WI38 (cell line): ENCODE data around the gene SLC26A6.

Source experiments
- H3K4me3 ChIP-seq: 2 replicates; pipeline ENCODE4 v1.5.1; 2011; ENCODE audit warnings: low read depth, mild to moderate bottlenecking, control low read depth, low read length
- TF ChIP-seq, protein P1 (sequence below): IDR thresholded peaks from 2 replicates; pipeline ENCODE4 v1.5.1; 2012; ENCODE audit warnings: low read depth, mild to moderate bottlenecking, control low read depth, low read length

Gene SLC26A6

DNA sequence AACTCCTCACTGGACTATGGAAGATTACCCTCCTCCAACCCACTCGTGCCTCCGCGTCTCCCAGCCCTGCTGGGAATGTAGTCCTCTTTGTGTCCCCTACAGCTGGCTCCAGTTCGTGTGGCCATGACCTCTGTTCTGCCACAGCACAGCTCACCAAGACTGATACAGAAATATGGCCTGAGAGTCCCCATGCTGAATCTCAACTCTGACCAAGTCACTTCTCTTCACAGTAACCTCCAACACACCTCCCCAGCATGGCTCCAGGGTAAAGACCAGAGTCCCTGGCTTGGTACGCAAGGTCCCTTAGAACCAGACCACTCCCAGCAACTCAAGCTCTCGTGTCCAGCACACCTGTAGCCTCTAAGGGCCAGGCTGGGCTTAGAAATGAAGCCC lies 37.9 kb downstream of the SLC26A6 start:
- H3K4me3 ChIP-seq = no peak overlapping the region
- TF ChIP-seq, protein P1, sequence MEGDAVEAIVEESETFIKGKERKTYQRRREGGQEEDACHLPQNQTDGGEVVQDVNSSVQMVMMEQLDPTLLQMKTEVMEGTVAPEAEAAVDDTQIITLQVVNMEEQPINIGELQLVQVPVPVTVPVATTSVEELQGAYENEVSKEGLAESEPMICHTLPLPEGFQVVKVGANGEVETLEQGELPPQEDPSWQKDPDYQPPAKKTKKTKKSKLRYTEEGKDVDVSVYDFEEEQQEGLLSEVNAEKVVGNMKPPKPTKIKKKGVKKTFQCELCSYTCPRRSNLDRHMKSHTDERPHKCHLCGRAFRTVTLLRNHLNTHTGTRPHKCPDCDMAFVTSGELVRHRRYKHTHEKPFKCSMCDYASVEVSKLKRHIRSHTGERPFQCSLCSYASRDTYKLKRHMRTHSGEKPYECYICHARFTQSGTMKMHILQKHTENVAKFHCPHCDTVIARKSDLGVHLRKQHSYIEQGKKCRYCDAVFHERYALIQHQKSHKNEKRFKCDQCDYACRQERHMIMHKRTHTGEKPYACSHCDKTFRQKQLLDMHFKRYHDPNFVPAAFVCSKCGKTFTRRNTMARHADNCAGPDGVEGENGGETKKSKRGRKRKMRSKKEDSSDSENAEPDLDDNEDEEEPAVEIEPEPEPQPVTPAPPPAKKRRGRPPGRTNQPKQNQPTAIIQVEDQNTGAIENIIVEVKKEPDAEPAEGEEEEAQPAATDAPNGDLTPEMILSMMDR = no peak

DNA sequence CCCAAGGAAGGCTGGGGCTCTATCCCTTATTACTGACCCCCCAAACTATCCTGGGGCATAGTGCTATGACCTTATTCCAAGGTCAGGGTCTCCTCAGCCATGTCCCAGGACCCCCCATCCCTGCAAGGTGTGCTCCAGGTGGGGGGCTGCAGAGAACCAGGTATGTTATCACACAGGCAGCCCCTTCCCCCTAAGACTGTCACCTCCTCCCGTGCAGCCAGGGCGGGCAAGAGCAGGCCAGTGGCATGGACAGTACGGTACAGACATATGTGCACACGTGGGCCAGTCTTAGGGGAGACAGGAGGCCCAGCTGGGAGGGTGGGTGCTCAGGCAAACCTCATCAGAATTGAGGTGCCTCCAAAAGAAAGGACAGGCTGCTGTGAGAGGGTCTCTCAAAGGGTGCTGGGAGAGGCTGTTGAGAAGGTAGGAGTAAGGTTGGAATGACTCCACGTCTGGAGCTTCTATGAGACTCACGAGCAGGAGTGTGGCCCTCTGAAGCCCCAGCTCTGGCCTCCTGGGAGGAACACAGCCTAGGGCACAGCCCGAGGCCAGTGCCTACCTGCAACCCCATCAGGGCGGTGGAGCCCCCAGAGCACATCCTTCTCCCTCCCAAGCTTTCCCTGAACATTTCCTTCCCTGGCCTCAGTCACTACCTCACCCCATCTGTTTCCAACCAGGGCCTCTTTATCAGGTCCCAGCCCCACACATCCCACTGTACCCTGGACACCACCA lies 38.4 kb downstream of the SLC26A6 start:
- TF ChIP-seq, protein P1 = no peak

DNA sequence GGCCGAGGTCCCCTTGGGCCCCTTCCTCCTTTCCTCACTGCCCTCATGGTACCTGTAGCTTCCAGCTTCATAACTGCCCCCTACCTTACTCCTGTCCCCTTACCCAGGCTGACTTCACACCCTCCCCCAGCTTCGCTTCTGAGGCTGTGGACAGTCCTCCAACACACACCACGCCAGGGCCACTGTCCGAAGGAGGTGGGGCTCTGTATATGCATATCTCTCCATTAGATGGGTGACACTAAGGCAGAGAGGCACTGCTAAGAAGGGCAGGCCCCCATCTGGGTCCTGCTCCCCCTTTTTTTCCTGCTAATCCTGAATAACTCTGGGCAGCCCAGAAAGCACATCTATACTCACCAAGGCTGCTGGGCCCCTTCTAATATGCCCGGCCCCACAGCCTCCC lies 39.1 kb downstream of the SLC26A6 start:
- no peak overlapping the region for H3K4me3 ChIP-seq
- TF ChIP-seq, protein P1 = no peak

More for the DNA sequence above, 38.4 kb downstream of the SLC26A6 start:
- H3K4me3 ChIP-seq = no peak overlapping the region

DNA sequence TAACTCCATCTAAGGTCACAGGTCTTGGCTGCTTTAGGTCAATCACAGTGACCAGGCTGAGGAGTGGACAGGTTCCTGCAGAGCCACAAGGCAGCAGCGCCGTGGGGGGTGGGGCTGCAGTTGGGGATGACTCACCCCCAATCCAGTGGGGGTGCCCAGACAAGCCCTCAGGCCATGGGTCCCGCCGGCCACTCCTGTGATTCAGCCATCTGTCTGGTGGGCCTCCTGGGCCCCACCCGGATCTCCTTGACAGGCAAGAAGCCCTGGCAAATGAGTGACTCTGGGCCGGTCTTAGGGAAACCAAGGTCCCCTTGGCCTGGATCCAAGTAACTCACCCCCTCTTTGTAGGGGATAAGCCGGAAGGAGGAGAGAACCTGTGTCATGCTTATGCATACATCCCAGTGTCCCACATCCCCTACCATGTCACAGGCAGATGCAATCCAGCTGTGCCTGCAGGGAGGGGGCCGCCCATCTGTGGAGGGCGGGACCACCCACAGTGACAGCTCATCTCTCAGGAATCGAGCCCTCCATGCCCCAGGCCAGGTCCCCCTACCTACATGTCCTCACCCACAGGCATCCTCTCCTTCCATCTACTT lies 39.6 kb downstream of the SLC26A6 start:
- TF ChIP-seq, protein P1 = no peak
- peak overlapping the region; percentile 59; the same call in 1 of the 2 replicates for H3K4me3 ChIP-seq

DNA sequence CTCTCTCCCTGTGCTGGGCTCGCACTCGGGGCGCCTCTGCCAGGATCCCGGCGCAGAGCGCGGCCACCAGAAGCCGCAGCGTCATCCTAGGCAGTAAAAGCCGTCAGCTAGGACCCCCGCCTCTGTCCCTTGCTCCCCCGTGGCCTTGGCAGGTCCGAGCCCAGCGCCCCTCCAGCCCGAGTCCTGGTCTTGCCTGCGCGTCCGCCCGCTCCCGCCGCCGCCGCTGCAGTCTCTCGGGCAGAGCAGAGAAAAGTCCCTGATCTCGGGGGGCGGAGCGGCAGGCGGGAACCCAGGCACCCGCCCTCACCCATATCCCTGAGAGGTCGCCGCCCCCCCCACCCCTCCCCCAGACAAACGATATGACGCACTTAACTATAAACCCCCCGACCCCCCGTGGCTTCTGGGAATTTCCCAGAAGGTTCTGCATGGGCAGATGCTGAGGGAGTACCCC lies 40.2 kb downstream of the SLC26A6 start, which contains the start of gene COL7A1:
TSS of gene COL7A1 (minus strand) at position 255 of the 451 bp plus-strand sequence. CDS start at position 85, 170 bp downstream.
- H3K4me3 ChIP-seq = peak within 1 kb of the TSS; percentile 59
- TF ChIP-seq, protein P1 = no peak

DNA sequence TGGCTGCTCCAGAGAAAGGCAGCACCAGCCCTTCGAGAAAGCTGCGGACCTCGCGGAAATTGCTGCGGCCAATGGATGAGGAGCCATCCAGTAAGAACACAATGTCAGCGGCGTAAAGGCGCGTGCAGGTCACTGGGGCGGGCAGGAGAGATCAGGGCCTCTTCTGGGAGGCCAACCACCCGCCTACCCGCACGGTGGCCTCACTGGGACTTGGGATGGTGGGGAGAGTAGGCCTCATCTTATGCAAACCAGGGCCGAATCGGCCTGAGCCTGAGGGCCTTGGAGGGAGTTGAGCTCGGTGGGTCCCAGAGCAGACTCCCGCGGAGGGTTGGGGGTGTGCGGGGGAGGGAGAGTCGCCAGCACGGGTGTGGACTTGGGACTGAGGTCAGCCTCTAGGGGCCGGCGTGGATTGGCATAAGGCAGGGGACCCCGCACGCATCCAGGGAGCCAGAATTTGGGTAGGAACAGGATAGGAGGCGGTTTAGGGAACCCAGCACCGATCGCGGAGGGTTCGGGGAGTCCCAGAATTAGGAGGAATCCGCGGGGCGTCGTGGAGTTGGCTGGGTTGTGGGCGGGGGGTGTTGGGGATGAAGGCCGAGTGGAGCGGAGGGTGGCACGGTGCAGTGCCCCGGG lies 40.7 kb downstream of the SLC26A6 start:
- H3K4me3 ChIP-seq = peak overlapping the region; percentile 59

More for the DNA sequence above, 40.7 kb downstream of the SLC26A6 start:
- TF ChIP-seq, protein P1 = no peak
